Nephron progenitor cell (in vitro differentiated cells): ENCODE data around the gene HOXA2.

Experiments used
- DNase-seq: peaks from one replicate; pipeline ENCODE4 v3.0.0; 2021
- H3K27ac Mint-ChIP-seq: 2 replicates; pipeline ENCODE4 v1.8.0; 2021; ENCODE audit warnings: mild to moderate bottlenecking, moderate library complexity, mixed read lengths
- H3K27me3 Mint-ChIP-seq: 2 replicates; pipeline ENCODE4 v1.8.0; 2021; ENCODE audit warnings: mild to moderate bottlenecking, low read depth, mixed read lengths; ENCODE audit not compliant: poor library complexity
- H3K36me3 Mint-ChIP-seq: 2 replicates; pipeline ENCODE4 v1.8.0; 2021; ENCODE audit warnings: low read depth, mixed read lengths
- H3K4me1 Mint-ChIP-seq: 2 replicates; pipeline ENCODE4 v1.8.0; 2021; ENCODE audit warnings: mixed read lengths
- H3K4me3 Mint-ChIP-seq: 2 replicates; pipeline ENCODE4 v1.8.0; 2021; ENCODE audit warnings: mild to moderate bottlenecking, moderate library complexity, mixed read lengths
- H3K9me3 Mint-ChIP-seq: 2 replicates; pipeline ENCODE4 v1.8.0; 2021; ENCODE audit warnings: mild to moderate bottlenecking, moderate library complexity, mixed read lengths
- TF ChIP-seq, protein P1 (sequence below): fragments of 200-600 bp; sonication (generic); IDR thresholded peaks from 2 replicates; pipeline ENCODE4 v1.5.0; 2021; ENCODE audit warnings: antibody characterized with exemption

The HOXA2 gene

DNA sequence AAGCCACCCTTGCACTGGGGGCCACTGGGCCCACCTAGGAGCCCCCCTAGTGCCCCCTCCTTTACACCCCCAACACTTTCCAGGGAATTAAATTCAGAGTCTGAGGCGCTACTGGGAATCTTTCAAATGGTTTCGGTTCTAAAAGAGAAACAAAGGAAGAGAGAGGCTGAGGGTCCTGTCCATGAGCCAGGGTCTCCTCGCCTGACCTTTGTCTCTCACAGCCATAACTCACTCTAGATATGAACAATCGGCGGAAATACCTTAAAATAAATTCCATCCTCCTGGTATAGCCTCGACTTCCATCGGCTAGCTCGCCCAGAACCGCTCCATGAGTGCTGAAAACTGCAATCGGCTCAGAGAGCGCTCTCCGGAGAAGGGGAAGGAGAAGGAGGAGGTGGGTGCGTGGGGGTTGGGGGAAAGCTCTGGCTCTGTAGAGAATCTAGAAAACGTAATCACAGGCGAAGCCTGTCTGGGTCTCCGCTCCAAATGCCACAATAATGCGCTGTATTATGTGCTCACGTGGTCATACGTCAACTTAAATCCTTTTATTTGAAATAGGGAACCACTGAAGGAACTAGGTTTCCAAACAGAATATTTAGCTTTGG lies 15.5 kb upstream of the HOXA2 start:
- Mint-ChIP-seq H3K4me3 (peak overlapping the region; percentile 98), H3K4me1 (peaks cover 56% of the 10 kb centered on the region), H3K27ac (peak overlapping the region; percentile 100), H3K36me3 (peaks cover 66% of the 10 kb centered on the region), H3K9me3 (no peaks in the 10 kb centered on the region), H3K27me3 (peaks cover 4% of the 10 kb centered on the region)
- DNase-seq = peak; percentile 43
- TF ChIP-seq, protein P1, sequence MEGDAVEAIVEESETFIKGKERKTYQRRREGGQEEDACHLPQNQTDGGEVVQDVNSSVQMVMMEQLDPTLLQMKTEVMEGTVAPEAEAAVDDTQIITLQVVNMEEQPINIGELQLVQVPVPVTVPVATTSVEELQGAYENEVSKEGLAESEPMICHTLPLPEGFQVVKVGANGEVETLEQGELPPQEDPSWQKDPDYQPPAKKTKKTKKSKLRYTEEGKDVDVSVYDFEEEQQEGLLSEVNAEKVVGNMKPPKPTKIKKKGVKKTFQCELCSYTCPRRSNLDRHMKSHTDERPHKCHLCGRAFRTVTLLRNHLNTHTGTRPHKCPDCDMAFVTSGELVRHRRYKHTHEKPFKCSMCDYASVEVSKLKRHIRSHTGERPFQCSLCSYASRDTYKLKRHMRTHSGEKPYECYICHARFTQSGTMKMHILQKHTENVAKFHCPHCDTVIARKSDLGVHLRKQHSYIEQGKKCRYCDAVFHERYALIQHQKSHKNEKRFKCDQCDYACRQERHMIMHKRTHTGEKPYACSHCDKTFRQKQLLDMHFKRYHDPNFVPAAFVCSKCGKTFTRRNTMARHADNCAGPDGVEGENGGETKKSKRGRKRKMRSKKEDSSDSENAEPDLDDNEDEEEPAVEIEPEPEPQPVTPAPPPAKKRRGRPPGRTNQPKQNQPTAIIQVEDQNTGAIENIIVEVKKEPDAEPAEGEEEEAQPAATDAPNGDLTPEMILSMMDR = no peak

DNA sequence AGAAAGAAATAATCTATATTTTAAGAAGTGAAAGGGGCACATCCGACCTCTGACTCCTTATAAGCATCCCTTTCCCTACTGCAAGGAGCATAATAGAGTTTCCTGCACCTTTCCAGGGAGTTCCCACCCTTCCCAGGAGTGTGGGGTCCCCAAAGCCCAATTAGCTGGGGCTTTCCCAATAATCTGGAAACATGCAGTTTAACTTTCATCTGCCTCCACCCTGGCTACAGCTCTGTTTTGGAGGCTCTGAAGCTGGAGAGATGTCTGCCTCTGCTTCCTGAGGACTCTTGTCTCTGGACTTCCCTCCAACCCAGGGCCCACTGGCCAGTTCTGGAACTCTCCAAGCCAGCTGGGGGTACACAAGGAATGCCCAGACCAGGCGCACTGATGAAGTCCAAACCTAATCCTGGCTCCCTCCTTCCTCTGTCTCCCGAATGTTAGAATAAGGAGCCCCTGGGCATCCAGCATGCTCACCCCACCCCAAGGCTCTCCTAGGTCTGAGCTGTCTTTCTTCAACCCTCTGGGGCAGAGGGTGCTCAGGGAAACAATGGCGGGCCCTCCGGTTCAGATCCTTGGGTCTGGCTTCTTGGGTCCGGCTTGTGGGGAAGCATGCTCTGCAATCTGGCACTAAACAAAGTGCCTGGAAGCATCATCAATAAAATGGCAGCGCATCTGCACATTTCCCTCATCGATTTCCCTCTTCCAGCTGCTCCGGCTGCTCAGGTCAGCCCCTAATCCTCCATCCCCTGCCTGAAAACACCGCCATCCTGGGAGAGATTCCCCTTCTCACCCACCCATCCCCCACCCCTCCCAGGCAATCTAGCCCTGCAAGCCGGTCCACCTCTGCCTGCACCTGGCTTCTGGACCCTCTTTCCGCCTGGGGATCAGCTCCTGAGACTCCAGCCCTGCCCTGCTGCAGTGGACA lies 14.7 kb upstream of the HOXA2 start:
- no peaks in the 10 kb centered on the region for H3K9me3 Mint-ChIP-seq
- H3K27me3 Mint-ChIP-seq = peaks cover 4% of the 10 kb centered on the region
- TF ChIP-seq, protein P1 = no peak
- peak overlapping the region; percentile 100 for H3K27ac Mint-ChIP-seq
- DNase-seq = peak; percentile 23
- H3K36me3 Mint-ChIP-seq = peaks cover 60% of the 10 kb centered on the region
- H3K4me1 Mint-ChIP-seq = peaks cover 50% of the 10 kb centered on the region
- peak overlapping the region; percentile 98 for H3K4me3 Mint-ChIP-seq

- Mint-ChIP-seq H3K36me3 (peaks cover 62% of the 10 kb centered on the region), H3K4me1 (peaks cover 50% of the 10 kb centered on the region), H3K9me3 (no peaks in the 10 kb centered on the region), H3K27ac (peak overlapping the region; percentile 100), H3K4me3 (peak overlapping the region; percentile 98), H3K27me3 (peaks cover 4% of the 10 kb centered on the region)
- peak; percentile 18 for DNase-seq
- TF ChIP-seq, protein P1 = no peak
Measured at GRCh38 chr7:27116031-27116961, 13.8 kb upstream of the HOXA2 start.

GRCh38 chr7:27115221-27116026 lies 12.9 kb upstream of the HOXA2 start:
- peaks cover 50% of the 10 kb centered on the region for H3K4me1 Mint-ChIP-seq
- peak overlapping the region; percentile 100 for H3K27ac Mint-ChIP-seq
- peak; percentile 81 for DNase-seq
- H3K9me3 Mint-ChIP-seq = no peaks in the 10 kb centered on the region
- peak overlapping the region; percentile 98 for H3K4me3 Mint-ChIP-seq
- TF ChIP-seq, protein P1 = no peak
- peaks cover 4% of the 10 kb centered on the region for H3K27me3 Mint-ChIP-seq
- H3K36me3 Mint-ChIP-seq = peaks cover 62% of the 10 kb centered on the region

DNA sequence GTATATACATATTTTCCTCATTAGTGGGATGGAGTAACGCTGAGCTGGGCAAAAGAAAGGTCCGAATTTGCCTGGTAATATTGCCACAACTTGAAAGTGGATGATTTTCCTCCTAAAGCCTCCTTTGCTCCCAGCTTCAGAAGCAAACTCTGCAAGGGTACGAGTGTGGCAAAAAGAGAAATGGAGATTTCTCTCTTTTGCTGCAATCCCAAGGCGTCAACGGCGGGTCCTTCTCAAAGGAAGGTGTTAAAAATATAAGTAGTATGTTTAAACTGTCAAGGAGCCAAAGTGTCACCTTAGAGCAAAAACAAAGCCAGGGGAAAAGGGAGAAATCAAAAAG lies 12.4 kb upstream of the HOXA2 start:
- Mint-ChIP-seq H3K9me3 (no peaks in the 10 kb centered on the region), H3K4me1 (peaks cover 50% of the 10 kb centered on the region), H3K27me3 (peaks cover 4% of the 10 kb centered on the region), H3K36me3 (peaks cover 62% of the 10 kb centered on the region), H3K27ac (peak overlapping the region; percentile 99), H3K4me3 (peak overlapping the region; percentile 98)
- DNase-seq = no peak
- TF ChIP-seq, protein P1 = no peak
